NB4 (cell line): ENCODE measurements around the gene CDC42BPG.
A peak's percentile ranks its signal among the peaks of the same experiment; 100 is the strongest.

Source experiments
- POLR2A ChIP-seq: IDR thresholded peaks from 2 replicates; pipeline ENCODE4 v1.6.1; 2011; ENCODE audit warnings: mild to moderate bottlenecking; ENCODE audit not compliant: insufficient read length; ENCODE audit errors: extremely low read depth
- TF ChIP-seq, protein P1 (sequence below): IDR thresholded peaks from one replicate; pipeline ENCODE4 v1.5.1; 2012; ENCODE audit warnings: low read depth, low read length
- TF ChIP-seq, protein P2 (sequence below): IDR thresholded peaks from 2 replicates; pipeline ENCODE4 v1.6.1; 2011; ENCODE audit warnings: low read depth, low read length

DNA sequence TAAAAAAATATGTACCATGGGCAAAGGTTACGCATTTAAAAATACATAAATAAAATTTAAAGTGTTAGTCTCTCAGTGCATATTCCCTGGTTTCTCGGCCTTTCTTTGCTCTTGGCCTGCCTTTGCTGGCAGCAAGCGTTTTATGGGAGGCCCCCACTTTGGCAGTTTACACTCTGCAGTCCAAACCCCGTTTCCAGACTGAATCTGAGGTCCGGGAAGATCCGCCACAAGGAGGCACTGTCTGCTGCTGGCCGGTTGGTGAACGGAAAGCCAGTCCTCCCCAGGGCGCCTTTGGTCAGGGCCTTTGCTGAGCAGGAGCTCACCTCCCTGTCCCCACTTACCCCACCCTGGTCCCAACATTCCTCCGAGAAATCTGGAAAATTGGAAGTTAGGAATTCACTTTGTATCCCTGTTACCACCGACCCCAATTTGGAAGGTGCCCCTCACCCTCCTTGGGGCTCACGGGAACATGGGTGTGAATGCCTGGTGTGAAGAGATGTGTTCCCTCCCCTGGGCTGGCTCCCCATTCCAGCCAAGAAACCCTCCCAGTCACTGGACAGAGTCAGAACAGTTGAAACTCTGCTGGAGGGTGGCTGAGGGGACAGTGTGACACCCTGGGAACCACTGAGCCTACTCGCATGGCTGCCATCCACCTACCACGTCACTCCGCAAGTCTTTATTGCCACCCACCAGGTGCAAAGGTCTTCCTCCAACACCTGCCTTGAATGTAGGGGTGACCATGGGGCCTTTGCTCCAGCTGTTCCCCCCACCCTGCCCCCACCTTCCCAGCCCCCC lies 56.7 kb downstream of the CDC42BPG start:
- TF ChIP-seq, protein P1, sequence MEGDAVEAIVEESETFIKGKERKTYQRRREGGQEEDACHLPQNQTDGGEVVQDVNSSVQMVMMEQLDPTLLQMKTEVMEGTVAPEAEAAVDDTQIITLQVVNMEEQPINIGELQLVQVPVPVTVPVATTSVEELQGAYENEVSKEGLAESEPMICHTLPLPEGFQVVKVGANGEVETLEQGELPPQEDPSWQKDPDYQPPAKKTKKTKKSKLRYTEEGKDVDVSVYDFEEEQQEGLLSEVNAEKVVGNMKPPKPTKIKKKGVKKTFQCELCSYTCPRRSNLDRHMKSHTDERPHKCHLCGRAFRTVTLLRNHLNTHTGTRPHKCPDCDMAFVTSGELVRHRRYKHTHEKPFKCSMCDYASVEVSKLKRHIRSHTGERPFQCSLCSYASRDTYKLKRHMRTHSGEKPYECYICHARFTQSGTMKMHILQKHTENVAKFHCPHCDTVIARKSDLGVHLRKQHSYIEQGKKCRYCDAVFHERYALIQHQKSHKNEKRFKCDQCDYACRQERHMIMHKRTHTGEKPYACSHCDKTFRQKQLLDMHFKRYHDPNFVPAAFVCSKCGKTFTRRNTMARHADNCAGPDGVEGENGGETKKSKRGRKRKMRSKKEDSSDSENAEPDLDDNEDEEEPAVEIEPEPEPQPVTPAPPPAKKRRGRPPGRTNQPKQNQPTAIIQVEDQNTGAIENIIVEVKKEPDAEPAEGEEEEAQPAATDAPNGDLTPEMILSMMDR: peak; percentile 91
- TF ChIP-seq POLR2A: no peak
- TF ChIP-seq, protein P2, sequence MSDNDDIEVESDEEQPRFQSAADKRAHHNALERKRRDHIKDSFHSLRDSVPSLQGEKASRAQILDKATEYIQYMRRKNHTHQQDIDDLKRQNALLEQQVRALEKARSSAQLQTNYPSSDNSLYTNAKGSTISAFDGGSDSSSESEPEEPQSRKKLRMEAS: no peak
